OCI-LY7 (cell line): ENCODE data around the gene XRCC4. TPM values are rescaled to one million over a fixed set of nuclear protein-coding genes. Genes with fewer than 3 reads are reported as not detected.
"Not testable (repeated sequence)": the region's sequence is repeated elsewhere in the genome, so short reads cannot be mapped to it uniquely, and the experiment has no call there.

Experiments
- BruUV-seq: library from RNA; stranded (reverse); fragments of 400-500 nt; replicated peaks from 2 replicates; lab custom pipeline; 2021; lab: Mats Ljungman, UMichigan
- CTCF ChIA-PET: fragments of 300-600 bp; sonication (Branson Sonifier 250); formaldehyde crosslinking; loops from one replicate; lab custom pipeline; 2022; ENCODE audit warnings: antibody characterized with exemption; ENCODE audit not compliant: unreplicated experiment; lab: Charles Lee
- POLR2A ChIA-PET: fragments of 300-600 bp; sonication (Branson Sonifier 250); formaldehyde crosslinking; loops from one replicate; lab custom pipeline; 2022; ENCODE audit warnings: antibody characterized with exemption; lab: Charles Lee
- DNase-seq: peaks from one replicate; pipeline ENCODE4 v3.0.0-alpha.2; 2015; ENCODE audit warnings: low spot score
- H2AFZ ChIP-seq: fragments of 200-600 bp; sonication (generic), shearing (Covaris generic); 2 replicates; pipeline ENCODE4 v1.6.1; 2014; ENCODE audit warnings: mild to moderate bottlenecking, antibody characterized with exemption, low read length, moderate library complexity
- H3K27ac ChIP-seq: fragments of 200-600 bp; sonication (generic); 2 replicates; pipeline ENCODE4 v1.5.1; 2014; ENCODE audit warnings: mixed run types, low read depth, mild to moderate bottlenecking, moderate library complexity, low read length, inconsistent platforms; ENCODE audit not compliant: poor library complexity, severe bottlenecking
- H3K36me3 ChIP-seq: fragments of 200-600 bp; sonication (generic); 2 replicates; pipeline ENCODE4 v1.6.1; 2014; ENCODE audit warnings: mild to moderate bottlenecking, antibody characterized with exemption, low read length, moderate library complexity, mixed read lengths; ENCODE audit not compliant: insufficient read depth
- H3K4me1 ChIP-seq: fragments of 200-600 bp; sonication (generic); 2 replicates; pipeline ENCODE4 v1.5.1; 2014; ENCODE audit warnings: mild to moderate bottlenecking, low read length; ENCODE audit not compliant: insufficient read depth, poor library complexity, severe bottlenecking
- H3K4me2 ChIP-seq: fragments of 200-600 bp; sonication (generic); 2 replicates; pipeline ENCODE4 v1.6.1; 2014; ENCODE audit warnings: mild to moderate bottlenecking, low read length
- H3K4me3 ChIP-seq: fragments of 200-600 bp; sonication (generic); 2 replicates; pipeline ENCODE4 v1.5.1; 2014; ENCODE audit warnings: mild to moderate bottlenecking, low read depth, low read length; ENCODE audit not compliant: poor library complexity, severe bottlenecking
- H3K79me2 ChIP-seq: fragments of 200-600 bp; sonication (generic); 2 replicates; pipeline ENCODE4 v1.6.1; 2016; ENCODE audit warnings: low read depth, mild to moderate bottlenecking, low read length, moderate library complexity, mixed read lengths; ENCODE audit not compliant: insufficient read depth
- H3K9me2 ChIP-seq: fragments of 200-600 bp; sonication (generic); 2 replicates; pipeline ENCODE4 v1.6.1; 2016; ENCODE audit warnings: mild to moderate bottlenecking, low read length, mixed read lengths; ENCODE audit not compliant: insufficient read depth
- H3K9me3 ChIP-seq: fragments of 200-600 bp; sonication (generic); 2 replicates; pipeline ENCODE4 v1.6.1; 2014; ENCODE audit warnings: mild to moderate bottlenecking, mixed run types, low read length, mixed read lengths
- H4K20me1 ChIP-seq: fragments of 200-600 bp; sonication (generic); 2 replicates; pipeline ENCODE4 v1.6.1; 2014; ENCODE audit warnings: mild to moderate bottlenecking, antibody characterized with exemption, low read length, moderate library complexity, mixed read lengths; ENCODE audit not compliant: insufficient read depth
- CTCF ChIP-seq: fragments of 200-600 bp; sonication (generic); conservative IDR thresholded peaks from 2 replicates; pipeline ENCODE4 v1.5.1; 2014; ENCODE audit warnings: mild to moderate bottlenecking, antibody characterized with exemption, low read length, moderate library complexity, mixed read lengths
- EZH2phosphoT487 ChIP-seq: fragments of 200-600 bp; sonication (generic); IDR thresholded peaks from 2 replicates; pipeline ENCODE4 v1.6.1; 2018; ENCODE audit warnings: low read depth, borderline replicate concordance, mild to moderate bottlenecking, mixed run types, antibody characterized with exemption, low read length, moderate library complexity, mixed read lengths
- intact Hi-C: fragments of 100-400 bp; cut with micrococcal nuclease; formaldehyde crosslinking; loops from one replicate; pipeline ENCODE4 v1.10.0; 2022; ENCODE audit not compliant: unreplicated experiment
- total RNA-seq, 2 experiments: library from RNA; depleted of rRNA in 1 of 2; stranded (reverse); fragments of >200 nt in 1 of 2; shearing (Covaris generic) in 1 of 2; gene quantifications; 2 replicates each; pipeline ENCODE4 v1.2.3, GENCODE V29; 2014 to 2022

XRCC4 gene
- total RNA-seq, 2 experiments from 2014 or later, result 14.5 to 23.3 TPM

- Histone ChIP-seq H3K36me3 (no peaks in the 10 kb centered on the region), H3K27ac (no peak overlapping the region), H3K4me2 (no peak overlapping the region), H3K4me1 (no peaks in the 10 kb centered on the region), H3K79me2 (no peaks in the 10 kb centered on the region), H2AFZ (no peak overlapping the region), H4K20me1 (no peaks in the 10 kb centered on the region), H3K9me3 (no peaks in the 10 kb centered on the region), H3K4me3 (no peak overlapping the region), H3K9me2 (no peaks in the 10 kb centered on the region)
- no TSS peak for BruUV-seq
- POLR2A ChIA-PET, result interaction anchor here (0.6 to 0.7 kb wide), 2 partner anchors 11 to 75 kb away, joined by 3 read pairs; no protein-coding TSS in a partner anchor
- no peak for TF ChIP-seq EZH2phosphoT487
- no peak for TF ChIP-seq CTCF
- intact Hi-C loops, result no loop called here
- CTCF ChIA-PET, result no interaction called here
- DNase-seq, result no peak
These were observed 71.0 kb downstream of the XRCC4 start for GRCh38 chr5:83148370-83148769.

DNA sequence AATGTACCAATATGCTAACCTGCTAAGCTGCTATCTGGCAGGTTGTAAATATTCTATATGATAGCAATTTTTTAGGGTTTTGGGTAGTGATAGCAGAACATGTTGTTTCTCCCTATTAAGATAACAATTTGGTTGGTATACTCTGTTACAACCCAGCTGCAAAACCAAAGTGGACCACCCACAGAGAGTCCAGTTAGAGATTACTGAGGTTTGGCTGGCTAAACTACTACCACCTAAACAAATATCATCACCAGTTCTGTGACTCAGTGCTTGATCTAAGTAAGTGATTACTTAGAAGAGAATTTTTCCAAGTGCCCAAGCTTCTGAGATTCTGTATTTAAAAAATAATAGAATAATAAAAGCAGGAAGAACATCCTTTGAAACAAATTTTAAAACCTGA is 72.3 kb downstream of the XRCC4 start:
- Histone ChIP-seq H4K20me1 (no peaks in the 10 kb centered on the region), H3K36me3 (no peaks in the 10 kb centered on the region), H3K4me1 (no peaks in the 10 kb centered on the region), H3K4me2 (no peak overlapping the region), H3K27ac (no peak overlapping the region), H3K9me3 (no peaks in the 10 kb centered on the region), H2AFZ (no peak overlapping the region), H3K9me2 (0 out of 2 replicates have a peak, but pooled peaks cover 3% of the 10 kb centered on the region), H3K4me3 (no peak overlapping the region), H3K79me2 (no peaks in the 10 kb centered on the region)
- BruUV-seq, result no TSS peak
- CTCF ChIA-PET, result no interaction called here
- TF ChIP-seq CTCF (no peak), EZH2phosphoT487 (no peak)
- DNase-seq, result no peak
- POLR2A ChIA-PET, result interaction anchor here (1.2 kb wide), 1 partner anchor 14 kb away, joined by 4 read pairs; no protein-coding TSS in a partner anchor
- intact Hi-C loops, result no loop called here

- no peak for DNase-seq
- no peaks in the 10 kb centered on the region for H3K36me3 ChIP-seq
- H3K9me3 ChIP-seq, result no peaks in the 10 kb centered on the region
- H3K79me2 ChIP-seq, result no peaks in the 10 kb centered on the region
- no peak overlapping the region for H3K27ac ChIP-seq
- CTCF ChIA-PET, result no interaction called here
- POLR2A ChIA-PET, result no interaction called here
- intact Hi-C loops, result no loop called here
- no peak overlapping the region for H3K4me3 ChIP-seq
- no peaks in the 10 kb centered on the region for H3K4me1 ChIP-seq
- no peak for TF ChIP-seq CTCF
- no peak for TF ChIP-seq EZH2phosphoT487
- no TSS peak for BruUV-seq
- 0 out of 2 replicates have a peak, but pooled peaks cover 3% of the 10 kb centered on the region for H3K9me2 ChIP-seq
- H4K20me1 ChIP-seq, result no peaks in the 10 kb centered on the region
- H2AFZ ChIP-seq, result no peak overlapping the region
- H3K4me2 ChIP-seq, result no peak overlapping the region
These were observed 74.5 kb downstream of the XRCC4 start for GRCh38 chr5:83151821-83152220.

- H2AFZ ChIP-seq, BruUV-seq, H3K9me2 ChIP-seq, H3K4me1 ChIP-seq, H3K36me3 ChIP-seq, H3K79me2 ChIP-seq, H3K27ac ChIP-seq, H3K4me2 ChIP-seq, DNase-seq, intact Hi-C loops, H3K4me3 ChIP-seq, H4K20me1 ChIP-seq, CTCF ChIA-PET, H3K9me3 ChIP-seq: not testable (repeated sequence)
- POLR2A ChIA-PET, result interaction anchor here (0.7 kb wide), 1 partner anchor 15 kb away, joined by 3 read pairs; no protein-coding TSS in a partner anchor
These were observed 75.6 kb downstream of the XRCC4 start for GRCh38 chr5:83152996-83153395.
